CD4-positive, alpha-beta T cell treated with Interleukin-6 for 4 hours (primary cell): ENCODE measurements around the gene CCDC81.
"Not testable (repeated sequence)": the region's sequence is repeated elsewhere in the genome, so short reads cannot be mapped to it uniquely, and the experiment has no call there.

Experiments used
- DNase-seq: peaks from one replicate; pipeline ENCODE4 v3.0.0-alpha.2; 2020; ENCODE audit warnings: mixed read lengths

CCDC81 gene

GRCh38 chr11:86374586-86374985 is at the start of gene CCDC81:
Gene CCDC81 (plus strand): TSS chr11:86374887. CDS start chr11:86375164, 277 bp downstream.
- DNase-seq, result no peak

- DNase-seq, result no peak
These were observed 39.4 kb upstream of the CCDC81 start for GRCh38 chr11:86335131-86335767.

GRCh38 chr11:86337227-86337626 is 37.5 kb upstream of the CCDC81 start:
- DNase-seq, result no peak

GRCh38 chr11:86341382-86341781 is 33.3 kb upstream of the CCDC81 start:
- no peak for DNase-seq

- no peak for DNase-seq
These were observed 28.2 kb upstream of the CCDC81 start for GRCh38 chr11:86346513-86346912.

- no peak for DNase-seq
These were observed 19.4 kb upstream of the CCDC81 start for GRCh38 chr11:86355256-86355655.

- not testable (repeated sequence) for DNase-seq
These were observed 17.3 kb upstream of the CCDC81 start for GRCh38 chr11:86357412-86357811.

- DNase-seq, result no peak
These were observed 16.0 kb upstream of the CCDC81 start for GRCh38 chr11:86358720-86359119.

GRCh38 chr11:86360775-86361395 is 13.8 kb upstream of the CCDC81 start:
- no peak for DNase-seq

GRCh38 chr11:86363424-86363823 is 11.3 kb upstream of the CCDC81 start:
- DNase-seq, result no peak

- no peak for DNase-seq
These were observed 9.1 kb upstream of the CCDC81 start for GRCh38 chr11:86365546-86365945.

- no peak for DNase-seq
These were observed 5.0 kb upstream of the CCDC81 start for GRCh38 chr11:86369668-86370067.

- DNase-seq, result no peak
These were observed 4.5 kb upstream of the CCDC81 start for GRCh38 chr11:86370171-86370570.

GRCh38 chr11:86370922-86371594 is 3.6 kb upstream of the CCDC81 start:
- DNase-seq, result no peak

- no peak for DNase-seq
These were observed 2.6 kb upstream of the CCDC81 start for GRCh38 chr11:86372041-86372440.

- DNase-seq, result no peak
These were observed 2.1 kb upstream of the CCDC81 start for GRCh38 chr11:86372586-86372985.

GRCh38 chr11:86374069-86374468 is 618 bp upstream of the CCDC81 start:
- no peak for DNase-seq

GRCh38 chr11:86377972-86378371 is 3.3 kb downstream of the CCDC81 start:
- DNase-seq, result no peak

GRCh38 chr11:86380295-86381059 is 5.8 kb downstream of the CCDC81 start:
- no peak for DNase-seq

- no peak for DNase-seq
These were observed 8.6 kb downstream of the CCDC81 start for GRCh38 chr11:86383041-86383955.

GRCh38 chr11:86386283-86386682 is 11.6 kb downstream of the CCDC81 start:
- no peak for DNase-seq

GRCh38 chr11:86386746-86387145 is 12.1 kb downstream of the CCDC81 start:
- no peak for DNase-seq
